H1 (cell line): ENCODE results near the gene FBXO8. TPM values are rescaled to one million over a fixed set of nuclear protein-coding genes. Genes with fewer than 3 reads are reported as not detected.

Source experiments
- CTCF ChIA-PET: fragments of 300-600 bp; sonication (Branson Sonifier 250); formaldehyde crosslinking; loops from one replicate; lab custom pipeline; 2021; ENCODE audit not compliant: partially characterized antibody; lab: Charles Lee
- POLR2A ChIA-PET: fragments of 300-600 bp; sonication (Branson Sonifier 250); formaldehyde crosslinking; loops from one replicate; lab custom pipeline; 2021; ENCODE audit warnings: inconsistent platforms; ENCODE audit not compliant: partially characterized antibody; lab: Charles Lee
- DNase-seq, 2 experiments: peaks; one replicate each; pipeline versions ENCODE4 v3.0.0 to v3.0.0-alpha.2; 2010 to 2022; ENCODE audit warnings: low spot score in 2 of 2, low read depth in 1 of 2, mixed read lengths in 1 of 2
- FAIRE-seq: peaks from 2 replicates; lab custom pipeline; 2011; peaks lifted over from hg19 to GRCh38; lab: Jason Lieb, UNC
- H2AFZ ChIP-seq: 2 replicates; pipeline ENCODE4 v1.8.1; 2012; ENCODE audit warnings: low read length, inconsistent platforms
- H2AK5ac ChIP-seq: 2 replicates; pipeline ENCODE4 v1.6.1; 2013; ENCODE audit warnings: low read depth, low read length
- H2BK120ac ChIP-seq: replicated peaks from 2 replicates; pipeline ENCODE3; 2013; ENCODE audit warnings: low read depth, low read length, inconsistent platforms
- H2BK12ac ChIP-seq: 2 replicates; pipeline ENCODE4 v1.6.1; 2013; ENCODE audit warnings: low read depth, low read length
- H2BK15ac ChIP-seq: 2 replicates; pipeline ENCODE4 v1.6.1; 2013; ENCODE audit warnings: low read length
- H2BK20ac ChIP-seq: 2 replicates; pipeline ENCODE4 v1.6.1; 2013; ENCODE audit warnings: low read length
- H2BK5ac ChIP-seq: 2 replicates; pipeline ENCODE4 v1.6.1; 2013; ENCODE audit warnings: low read depth, low read length
- H3K14ac ChIP-seq: 2 replicates; pipeline ENCODE4 v1.6.1; 2013; ENCODE audit warnings: inconsistent platforms; ENCODE audit not compliant: insufficient read length
- H3K18ac ChIP-seq: 2 replicates; pipeline ENCODE4 v1.6.1; 2013; ENCODE audit warnings: low read length; ENCODE audit errors: extremely low read depth
- H3K23ac ChIP-seq: 2 replicates; pipeline ENCODE4 v1.6.1; 2013; ENCODE audit warnings: inconsistent platforms; ENCODE audit not compliant: insufficient read length
- H3K23me2 ChIP-seq: 2 replicates; pipeline ENCODE4 v1.6.1; 2013; ENCODE audit warnings: low read depth, low read length
- H3K27ac ChIP-seq: 2 replicates; pipeline ENCODE4 v1.6.1; 2011; ENCODE audit warnings: low read depth, low read length, inconsistent platforms
- H3K27me3 ChIP-seq, 4 experiments: replicated peaks in 1 of 4; 1 replicate in 1 of 4; 2 replicates in 3 of 4; pipeline versions ENCODE4 v1.6.1 to v1.8.1; 2011 to 2013; ENCODE audit warnings: low read length in 3 of 4, mild to moderate bottlenecking in 3 of 4, inconsistent platforms in 2 of 4, mixed read lengths in 2 of 4, moderate library complexity in 1 of 4; ENCODE audit not compliant: control insufficient read depth in 3 of 4, insufficient read depth in 3 of 4; ENCODE audit errors: extremely low read depth in 1 of 4
- H3K36me3 ChIP-seq, 4 experiments: 2 replicates each; pipeline versions ENCODE4 v1.6.1 to v1.8.1; 2011 to 2013; ENCODE audit warnings: mild to moderate bottlenecking in 4 of 4, low read length in 3 of 4, moderate library complexity in 2 of 4, control low read depth in 1 of 4, inconsistent platforms in 1 of 4; ENCODE audit not compliant: insufficient read depth in 4 of 4, control insufficient read depth in 2 of 4
- H3K4ac ChIP-seq: replicated peaks from 2 replicates; pipeline ENCODE3; 2013; ENCODE audit warnings: low read length, low read depth, mixed read lengths, inconsistent platforms; ENCODE audit not compliant: insufficient read length
- H3K4me1 ChIP-seq, 4 experiments: replicated peaks in 1 of 4; 1 replicate in 1 of 4; 2 replicates in 3 of 4; pipeline versions ENCODE4 v1.6.1 to v1.8.1; 2011 to 2013; ENCODE audit warnings: low read length in 3 of 4, inconsistent platforms in 2 of 4, mixed read lengths in 1 of 4; ENCODE audit not compliant: insufficient read depth in 4 of 4, control insufficient read depth in 3 of 4
- H3K4me2 ChIP-seq, 2 experiments: 2 replicates each; pipeline versions ENCODE4 v1.6.1 to v1.8.1; 2011 to 2013; ENCODE audit warnings: low read depth in 2 of 2, low read length in 2 of 2, control low read depth in 1 of 2, inconsistent platforms in 1 of 2, mild to moderate bottlenecking in 1 of 2; ENCODE audit not compliant: insufficient read depth in 1 of 2
- H3K4me3 ChIP-seq, 4 experiments: fragments of 200-600, 300-600 bp in 1 of 4; sonication (generic), shearing (Covaris generic), sonication (Bioruptor Twin) in 1 of 4; 2 replicates each; pipeline versions ENCODE4 v1.5.1 to v1.8.1; 2011 to 2016; ENCODE audit warnings: low read length in 4 of 4, low read depth in 3 of 4, control low read depth in 2 of 4, inconsistent platforms in 2 of 4, mild to moderate bottlenecking in 2 of 4, mixed read lengths in 1 of 4, moderate library complexity in 1 of 4; ENCODE audit not compliant: insufficient read depth in 2 of 4; ENCODE audit errors: extremely low read depth in 1 of 4
- H3K56ac ChIP-seq: replicated peaks from 2 replicates; pipeline ENCODE3; 2013; ENCODE audit warnings: low read depth, mild to moderate bottlenecking, mixed read lengths, low read length, inconsistent platforms; ENCODE audit not compliant: insufficient read length
- H3K79me1 ChIP-seq: 2 replicates; pipeline ENCODE4 v1.6.1; 2013; ENCODE audit warnings: low read depth, low read length, control low read depth
- H3K79me2 ChIP-seq, 2 experiments: 2 replicates each; pipeline versions ENCODE4 v1.6.1 to v1.8.1; 2012 to 2013; ENCODE audit warnings: low read length in 2 of 2, mild to moderate bottlenecking in 2 of 2, inconsistent platforms in 1 of 2; ENCODE audit not compliant: insufficient read depth in 2 of 2, control insufficient read depth in 1 of 2
- H3K9ac ChIP-seq, 4 experiments: replicated peaks in 1 of 4; 1 replicate in 1 of 4; 2 replicates in 3 of 4; pipeline versions ENCODE4 v1.6.1 to v1.8.1; 2011 to 2013; ENCODE audit warnings: low read depth in 3 of 4, low read length in 3 of 4, control low read depth in 2 of 4, mild to moderate bottlenecking in 2 of 4, moderate library complexity in 2 of 4, inconsistent platforms in 1 of 4; ENCODE audit errors: extremely low read depth in 1 of 4
- H3K9me3 ChIP-seq, 2 experiments: 2 replicates each; pipeline versions ENCODE4 v1.6.1 to v1.8.1; 2012 to 2013; ENCODE audit warnings: mild to moderate bottlenecking in 2 of 2, moderate library complexity in 2 of 2, control low read depth in 1 of 2, inconsistent platforms in 1 of 2, low read depth in 1 of 2, low read length in 1 of 2, mixed read lengths in 1 of 2; ENCODE audit not compliant: insufficient read depth in 2 of 2
- H4K20me1 ChIP-seq, 2 experiments: replicated peaks in 1 of 2; 2 replicates each; pipeline versions ENCODE3 to v1.8.1; 2011 to 2013; ENCODE audit warnings: inconsistent platforms in 2 of 2, low read length in 2 of 2, mild to moderate bottlenecking in 1 of 2; ENCODE audit not compliant: insufficient read depth in 2 of 2, control insufficient read depth in 1 of 2
- H4K5ac ChIP-seq: 2 replicates; pipeline ENCODE4 v1.6.1; 2013; ENCODE audit warnings: low read length, low read depth, mixed read lengths, inconsistent platforms; ENCODE audit not compliant: insufficient read length
- H4K8ac ChIP-seq: 2 replicates; pipeline ENCODE4 v1.8.0; 2013; ENCODE audit warnings: mild to moderate bottlenecking, moderate library complexity, low read length, inconsistent platforms; ENCODE audit not compliant: insufficient read depth; ENCODE audit errors: extremely low read depth
- H4K91ac ChIP-seq: replicated peaks from 2 replicates; pipeline ENCODE3; 2013; ENCODE audit warnings: low read length, mixed read lengths, inconsistent platforms; ENCODE audit not compliant: insufficient read length
- CBX5 ChIP-seq: fragments of 300-800, 300-1000 bp; sonication (generic); IDR thresholded peaks from 2 replicates; pipeline ENCODE4 v1.7.1; 2016; ENCODE audit warnings: antibody characterized with exemption, low read length, low read depth
- EZH2 ChIP-seq: fragments of 200-600 bp; sonication (generic); IDR thresholded peaks from 2 replicates; pipeline ENCODE4 v1.7.1; 2012; ENCODE audit warnings: low read depth, mild to moderate bottlenecking, moderate library complexity, low read length, inconsistent platforms; ENCODE audit not compliant: severe bottlenecking
- KDM4A ChIP-seq: IDR thresholded peaks from one replicate; pipeline ENCODE4 v1.7.1; 2012; ENCODE audit warnings: low read depth, mild to moderate bottlenecking, moderate library complexity, low read length, inconsistent platforms; ENCODE audit not compliant: severe bottlenecking
- POLR2A ChIP-seq, 2 experiments: IDR thresholded peaks; 1 replicate in 1 of 2; 2 replicates in 1 of 2; pipeline ENCODE4 v1.6.1; 2011; ENCODE audit warnings: low read depth in 2 of 2, low read length in 2 of 2, mild to moderate bottlenecking in 2 of 2; ENCODE audit errors: control extremely low read depth in 1 of 2
- SP2 ChIP-seq: IDR thresholded peaks from 2 replicates; pipeline ENCODE4 v1.6.1; 2012; ENCODE audit warnings: mild to moderate bottlenecking, low read length, inconsistent platforms
- SP4 ChIP-seq: IDR thresholded peaks from 2 replicates; pipeline ENCODE4 v1.6.1; 2012; ENCODE audit warnings: low read length, inconsistent platforms
- YY1 ChIP-seq: IDR thresholded peaks from 2 replicates; pipeline ENCODE4 v1.6.1; 2011; ENCODE audit warnings: low read depth, mild to moderate bottlenecking, low read length
- WGBS, 2 experiments: shearing (Covaris generic) in 1 of 2; methylation state at CpG; one replicate each; pipeline versions ENCODE4 v1.1.6 to v1.1.7; 2013 to 2015; ENCODE audit warnings: low lambda C conversion rate in 2 of 2, mixed read lengths in 2 of 2, inconsistent platforms in 1 of 2, low coverage in 1 of 2, missing lambda C conversion rate in 1 of 2; ENCODE audit not compliant: insufficient replicate concordance in 2 of 2, insufficient coverage in 1 of 2, insufficient read length in 1 of 2; ENCODE audit errors: extremely low coverage in 1 of 2, missing lambda C conversion rate in 1 of 2; 5-methylcytosine and 5-hydroxymethylcytosine counted together
- polyA plus RNA-seq, 7 experiments: library from polyadenylated mRNA; depleted of rRNA in 3 of 7; stranded (reverse) in 5 of 7; unstranded in 2 of 7; fragments of >200 nt in 5 of 7; fragments of 200-250 nt in 2 of 7; gene quantifications; 1 replicate in 5 of 7; 2 replicates in 1 of 7; 4 replicates in 1 of 7; pipeline versions ENCODE4 v1.2.1 to v1.2.3, GENCODE V29; 2011 to 2013; ENCODE audit warnings: missing spikeins in 2 of 7, mixed read lengths in 2 of 7
- total RNA-seq: library from RNA; stranded (reverse); fragmentation: NEBNext Ultra II Directional; extraction: Animal tissue kit (Norgen Biotek cat#: 25700); gene quantifications from 2 replicates; pipeline ENCODE4 v1.2.1, GENCODE V29; 2021
- TF ChIP-seq, protein P1 (sequence below): IDR thresholded peaks from 2 replicates; pipeline ENCODE4 v1.6.1; 2011; ENCODE audit warnings: low read depth, mild to moderate bottlenecking, low read length; ENCODE audit not compliant: insufficient read depth
- TF ChIP-seq, protein P2 (sequence below): IDR thresholded peaks from 2 replicates; pipeline ENCODE4 v1.6.1; 2012; ENCODE audit warnings: inconsistent platforms

The FBXO8 gene
- total and polyA plus RNA-seq, 2 of the 8 experiments (the other 6 are each of a cell fraction or from before 2014, with no cell fraction given) = 5.1 to 7.5 TPM

DNA sequence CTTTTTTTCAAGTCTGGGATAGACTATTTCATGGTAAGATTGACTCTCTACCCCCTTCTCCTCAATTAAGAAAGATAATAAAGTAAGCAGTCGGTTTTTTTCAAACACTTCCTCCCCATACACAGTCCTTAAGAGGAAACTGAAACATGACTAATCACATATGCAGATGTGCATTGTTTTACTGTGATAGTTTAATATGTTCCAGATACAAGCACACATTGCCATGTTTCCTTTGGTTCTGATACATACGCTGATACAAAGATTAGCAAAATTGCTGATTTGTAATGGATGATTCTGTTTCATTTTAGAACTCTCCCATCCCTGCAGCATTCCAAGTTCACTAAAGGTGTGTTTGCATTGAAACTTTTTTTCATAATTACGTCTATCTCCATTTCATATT lies 76.1 kb downstream of the FBXO8 start:
- H2BK20ac ChIP-seq = no peak overlapping the region
- no peak overlapping the region for H4K8ac ChIP-seq
- no peak overlapping the region for H2AK5ac ChIP-seq
- no peak overlapping the region for H2BK5ac ChIP-seq
- peaks cover 0 to 3% of the 10 kb centered on the region in 2 experiments for H4K20me1 ChIP-seq
- no peak overlapping the region for H3K18ac ChIP-seq
- H3K9me3 ChIP-seq = no peaks in the 10 kb centered on the region
- H3K79me1 ChIP-seq = no peaks in the 10 kb centered on the region
- H3K56ac ChIP-seq = no peak overlapping the region
- peaks cover 14 to 19% (median 18%) of the 10 kb centered on the region in 4 experiments for H3K27me3 ChIP-seq
- H3K4me1 ChIP-seq = peaks cover 0 to 6% (median 3%) of the 10 kb centered on the region in 4 experiments; a peak in 6 of 7 replicates
- no peak overlapping the region for H3K9ac ChIP-seq
- DNase-seq (no peak), FAIRE-seq (no peak)
- H3K14ac ChIP-seq = no peak overlapping the region
- WGBS, 2 experiments = 77% methylated on average over 3 of the region's 3 CpGs; no CpG with 5 or more reads in 1 of the 2 experiments
- CTCF ChIA-PET = interaction anchor here (0.8 kb wide), 1 partner anchor 671 kb away, joined by 4 read pairs; no protein-coding TSS in a partner anchor
- H3K23ac ChIP-seq = no peak overlapping the region
- no peak overlapping the region for H2AFZ ChIP-seq
- H2BK15ac ChIP-seq = no peak overlapping the region
- no peak overlapping the region for H4K91ac ChIP-seq
- H3K4ac ChIP-seq = no peak overlapping the region
- H3K4me2 ChIP-seq = no peak overlapping the region
- H2BK120ac ChIP-seq = no peak overlapping the region
- H2BK12ac ChIP-seq = no peak overlapping the region
- H4K5ac ChIP-seq = no peak overlapping the region
- POLR2A ChIA-PET = no interaction called here
- no peak overlapping the region for H3K27ac ChIP-seq
- no peak for TF ChIP-seq KDM4A
- TF ChIP-seq SP2 = no peak
- no peak for TF ChIP-seq EZH2
- no peak for TF ChIP-seq POLR2A (IDR thresholded peaks at IDR 0.05; ENCODE audit: control extremely low read depth in 1 of 2, low read depth in 2 of 2, low read length in 2 of 2)
- TF ChIP-seq SP4 = no peak
- TF ChIP-seq, protein P1, sequence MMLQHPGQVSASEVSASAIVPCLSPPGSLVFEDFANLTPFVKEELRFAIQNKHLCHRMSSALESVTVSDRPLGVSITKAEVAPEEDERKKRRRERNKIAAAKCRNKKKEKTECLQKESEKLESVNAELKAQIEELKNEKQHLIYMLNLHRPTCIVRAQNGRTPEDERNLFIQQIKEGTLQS = no peak
- TF ChIP-seq YY1 = no peak
- no peak for TF ChIP-seq CBX5
- TF ChIP-seq, protein P2, sequence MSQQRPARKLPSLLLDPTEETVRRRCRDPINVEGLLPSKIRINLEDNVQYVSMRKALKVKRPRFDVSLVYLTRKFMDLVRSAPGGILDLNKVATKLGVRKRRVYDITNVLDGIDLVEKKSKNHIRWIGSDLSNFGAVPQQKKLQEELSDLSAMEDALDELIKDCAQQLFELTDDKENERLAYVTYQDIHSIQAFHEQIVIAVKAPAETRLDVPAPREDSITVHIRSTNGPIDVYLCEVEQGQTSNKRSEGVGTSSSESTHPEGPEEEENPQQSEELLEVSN = no peak
- H3K36me3 ChIP-seq = no peaks in the 10 kb centered on the region
- H3K79me2 ChIP-seq = no peaks in the 10 kb centered on the region
- H3K23me2 ChIP-seq = no peaks in the 10 kb centered on the region; the same call in 1 of the 2 replicates
- H3K4me3 ChIP-seq = no peak overlapping the region
